ENCODE results near the gene LSM4. TPM values are rescaled to one million over a fixed set of nuclear protein-coding genes. Genes with fewer than 3 reads are reported as not detected.

LSM4 gene
- polyA plus RNA-seq, 2 donors: 96.9 to 113 TPM

DNA sequence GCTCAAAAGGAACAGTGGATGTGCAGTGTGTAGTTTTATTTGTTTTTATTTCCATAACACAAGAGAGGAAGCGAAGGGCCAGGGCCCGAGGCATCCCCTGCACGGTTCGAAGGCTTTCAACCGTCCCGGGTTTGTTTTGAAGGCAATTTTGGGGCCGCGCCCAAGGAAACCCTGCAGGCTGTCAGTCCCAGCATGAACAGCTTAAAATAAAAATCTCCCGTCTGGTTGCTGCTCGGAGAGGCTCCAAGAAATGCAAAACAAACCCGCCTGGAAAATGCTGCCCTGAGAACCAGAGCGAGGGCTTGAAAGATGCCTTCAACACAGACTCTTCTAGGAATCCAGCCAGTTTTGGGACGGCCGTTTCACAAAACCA lies 16.0 kb downstream of the LSM4 start:
- peaks cover 0 to 22% of the 10 kb centered on the region in 2 donors for H3K36me3 ChIP-seq (ENCODE audit: control insufficient read depth in 2 of 2, insufficient read depth in 2 of 2, low read length in 1 of 2)
- H3K9me3 ChIP-seq (ENCODE audit: control insufficient read depth in 2 of 2, insufficient read depth in 1 of 2, low read depth in 1 of 2, low read length in 1 of 2): no peaks in the 10 kb centered on the region
- no peak overlapping the region for H3K4me3 ChIP-seq (ENCODE audit: low read depth in 1 of 2, low read length in 2 of 2)
- H3K27ac ChIP-seq (ENCODE audit: low read depth in 2 of 2, low read length in 1 of 2): peak overlapping the region; percentile 69 to 91
- WGBS, 2 donors: 27 to 38% methylated on average over 14 of the region's 14 CpGs
- peaks cover 0 to 24% of the 10 kb centered on the region in 2 donors for H3K4me1 ChIP-seq (ENCODE audit: control insufficient read depth in 2 of 2, insufficient read depth in 2 of 2, low read length in 1 of 2)
- H3K27me3 ChIP-seq (ENCODE audit: control insufficient read depth in 1 of 2, insufficient read depth in 2 of 2, low read length in 2 of 2): no peaks in the 10 kb centered on the region

DNA sequence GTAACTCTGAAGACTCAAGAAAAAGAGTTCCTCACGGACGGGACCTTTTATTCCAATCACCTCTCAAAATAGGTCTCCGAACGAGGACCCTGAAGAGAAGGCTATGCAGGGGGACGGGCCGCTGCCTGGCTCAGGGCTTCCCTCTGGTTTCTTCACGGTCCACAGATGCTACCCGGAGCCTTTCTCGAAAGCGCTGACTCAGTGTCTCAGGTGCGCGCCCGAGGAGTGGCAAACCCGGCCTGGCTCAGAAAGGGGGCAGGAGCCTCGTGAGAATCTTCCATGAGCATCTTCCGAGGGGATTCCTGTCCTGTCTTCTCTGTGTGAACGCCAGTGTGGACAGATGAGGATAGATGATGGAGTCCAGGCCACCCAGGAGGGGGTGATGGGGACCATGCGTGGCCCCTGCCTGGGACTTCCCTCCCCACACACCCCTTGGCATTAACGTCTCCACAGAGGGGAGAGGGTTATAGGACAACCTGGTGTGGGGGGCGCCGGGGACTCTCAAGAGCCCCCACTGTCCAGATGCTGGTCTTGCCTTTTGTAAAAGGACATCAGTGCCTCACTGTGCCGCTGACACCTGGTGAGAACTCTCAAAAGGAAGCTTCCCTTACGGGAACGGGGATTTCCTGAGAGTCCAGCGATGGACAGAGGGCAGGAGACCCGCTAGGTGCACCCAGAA lies 16.5 kb downstream of the LSM4 start:
- Histone ChIP-seq H3K4me3 (ENCODE audit: low read depth in 1 of 2, low read length in 2 of 2) (no peak overlapping the region), H3K36me3 (ENCODE audit: control insufficient read depth in 2 of 2, insufficient read depth in 2 of 2, low read length in 1 of 2) (peaks cover 0 to 17% of the 10 kb centered on the region in 2 donors), H3K4me1 (ENCODE audit: control insufficient read depth in 2 of 2, insufficient read depth in 2 of 2, low read length in 1 of 2) (peaks cover 0 to 24% of the 10 kb centered on the region in 2 donors), H3K27ac (ENCODE audit: low read depth in 2 of 2, low read length in 1 of 2) (peak overlapping the region; percentile 69 to 91), H3K27me3 (ENCODE audit: control insufficient read depth in 1 of 2, insufficient read depth in 2 of 2, low read length in 2 of 2) (no peaks in the 10 kb centered on the region), H3K9me3 (ENCODE audit: control insufficient read depth in 2 of 2, insufficient read depth in 1 of 2, low read depth in 1 of 2, low read length in 1 of 2) (no peaks in the 10 kb centered on the region)
- 68 to 69% methylated on average over 26 of the region's 26 CpGs for WGBS, 2 donors

DNA sequence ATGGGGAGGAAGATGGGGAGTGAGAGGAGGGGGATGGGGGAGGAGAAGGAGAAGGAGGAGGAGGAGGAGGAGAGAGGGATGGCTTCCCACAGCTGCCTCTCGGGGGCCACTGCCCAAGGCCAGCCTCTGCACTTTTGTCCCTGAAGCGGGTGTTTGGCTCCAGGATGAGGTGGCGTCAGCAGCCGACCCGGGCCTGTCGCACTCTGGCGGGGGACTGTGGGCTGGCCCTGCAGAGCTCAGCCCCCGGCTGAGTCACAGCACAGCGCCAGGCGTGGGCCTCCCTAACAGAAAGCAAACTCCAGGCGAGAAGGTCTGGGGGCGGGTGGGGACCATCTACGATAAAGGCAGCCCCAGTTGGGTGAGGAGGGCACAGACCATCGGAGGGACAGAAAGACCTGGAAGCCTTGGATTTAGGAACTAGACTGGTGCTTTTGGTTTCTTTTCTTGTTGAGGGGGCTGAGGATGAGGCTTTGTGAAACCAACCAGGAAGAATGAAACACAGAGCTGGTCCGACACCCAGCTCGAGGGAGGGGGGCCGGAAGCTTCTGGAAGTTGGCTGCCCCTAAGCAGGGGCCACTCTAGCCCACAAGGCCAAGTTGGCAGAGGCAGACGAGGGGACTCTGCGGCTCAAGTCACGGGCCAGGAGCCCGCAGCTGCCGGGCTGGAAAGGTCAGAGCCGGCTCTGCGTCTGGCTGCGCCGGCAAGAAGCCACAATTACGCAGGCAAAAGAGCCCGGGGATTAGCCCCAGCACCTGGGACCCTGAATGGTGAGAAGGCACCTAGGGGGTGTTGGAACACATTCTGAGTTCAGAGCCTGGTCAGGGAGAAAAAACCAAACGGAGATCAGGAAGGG lies 18.2 kb downstream of the LSM4 start:
- Histone ChIP-seq H3K4me3 (ENCODE audit: low read depth in 1 of 2, low read length in 2 of 2) (peak overlapping the region in 1 of 2 donors; percentile 18), H3K4me1 (ENCODE audit: control insufficient read depth in 2 of 2, insufficient read depth in 2 of 2, low read length in 1 of 2) (peaks cover 0 to 21% of the 10 kb centered on the region in 2 donors)
- 6 to 9% methylated on average over 29 of the region's 29 CpGs for WGBS, 2 donors

DNA sequence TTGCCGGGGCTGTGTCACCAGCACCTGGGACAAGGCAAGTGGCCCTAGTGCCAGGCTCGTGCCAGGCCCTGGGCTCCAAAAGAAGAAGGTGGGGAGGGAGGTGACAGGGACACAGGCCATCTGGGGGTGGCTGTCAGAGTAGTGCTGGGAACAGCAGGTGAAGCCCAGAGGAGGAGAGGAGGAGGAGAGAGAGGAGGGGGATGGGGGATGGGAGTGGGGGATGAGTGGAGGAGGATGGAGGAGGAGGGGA lies 18.7 kb downstream of the LSM4 start:
- peak overlapping the region in 1 of 2 donors; percentile 18 for H3K4me3 ChIP-seq (ENCODE audit: low read depth in 1 of 2, low read length in 2 of 2)
- WGBS, 2 donors: 14 to 23% methylated on average over 2 of the region's 2 CpGs
- no peaks in the 10 kb centered on the region for H3K27me3 ChIP-seq (ENCODE audit: control insufficient read depth in 1 of 2, insufficient read depth in 2 of 2, low read length in 2 of 2)
- H3K27ac ChIP-seq (ENCODE audit: low read depth in 2 of 2, low read length in 1 of 2): peak overlapping the region; percentile 91 to 96
- peaks cover 0 to 21% of the 10 kb centered on the region in 2 donors for H3K4me1 ChIP-seq (ENCODE audit: control insufficient read depth in 2 of 2, insufficient read depth in 2 of 2, low read length in 1 of 2)
- no peaks in the 10 kb centered on the region for H3K9me3 ChIP-seq (ENCODE audit: control insufficient read depth in 2 of 2, insufficient read depth in 1 of 2, low read depth in 1 of 2, low read length in 1 of 2)
- peaks cover 0 to 6% of the 10 kb centered on the region in 2 donors for H3K36me3 ChIP-seq (ENCODE audit: control insufficient read depth in 2 of 2, insufficient read depth in 2 of 2, low read length in 1 of 2)

More for the DNA sequence above, 18.2 kb downstream of the LSM4 start:
- peaks cover 0 to 12% of the 10 kb centered on the region in 2 donors for H3K36me3 ChIP-seq (ENCODE audit: control insufficient read depth in 2 of 2, insufficient read depth in 2 of 2, low read length in 1 of 2)
- no peaks in the 10 kb centered on the region for H3K9me3 ChIP-seq (ENCODE audit: control insufficient read depth in 2 of 2, insufficient read depth in 1 of 2, low read depth in 1 of 2, low read length in 1 of 2)
- H3K27ac ChIP-seq (ENCODE audit: low read depth in 2 of 2, low read length in 1 of 2): peak overlapping the region; percentile 91 to 96
- H3K27me3 ChIP-seq (ENCODE audit: control insufficient read depth in 1 of 2, insufficient read depth in 2 of 2, low read length in 2 of 2): no peaks in the 10 kb centered on the region

DNA sequence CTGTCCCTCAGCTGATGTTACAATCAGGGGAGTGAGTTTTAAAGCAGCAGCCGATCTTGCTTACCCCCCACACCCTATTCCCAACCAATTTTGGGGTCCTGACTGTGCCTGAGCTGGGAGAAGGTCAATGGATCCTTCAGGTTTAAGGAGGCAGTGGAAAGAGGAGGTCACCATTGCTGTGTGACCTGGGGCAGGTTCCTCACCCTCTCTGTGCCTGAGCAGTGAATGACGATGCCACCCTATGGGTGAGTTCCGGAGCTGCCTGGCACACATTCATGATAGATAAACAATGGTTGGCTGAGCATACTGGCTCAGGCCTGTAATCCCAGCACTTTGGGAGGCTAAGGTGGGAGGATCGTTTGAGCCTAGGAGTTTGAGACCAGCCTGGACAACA lies 21.2 kb downstream of the LSM4 start:
- Histone ChIP-seq H3K9me3 (ENCODE audit: control insufficient read depth in 2 of 2, insufficient read depth in 1 of 2, low read depth in 1 of 2, low read length in 1 of 2) (no peaks in the 10 kb centered on the region), H3K27ac (ENCODE audit: low read depth in 2 of 2, low read length in 1 of 2) (peak overlapping the region in 1 of 2 donors; percentile 79), H3K36me3 (ENCODE audit: control insufficient read depth in 2 of 2, insufficient read depth in 2 of 2, low read length in 1 of 2) (peaks cover 0 to 2% of the 10 kb centered on the region in 2 donors), H3K4me1 (ENCODE audit: control insufficient read depth in 2 of 2, insufficient read depth in 2 of 2, low read length in 1 of 2) (peaks cover 0 to 14% of the 10 kb centered on the region in 2 donors), H3K4me3 (ENCODE audit: low read depth in 1 of 2, low read length in 2 of 2) (no peak overlapping the region), H3K27me3 (ENCODE audit: control insufficient read depth in 1 of 2, insufficient read depth in 2 of 2, low read length in 2 of 2) (no peaks in the 10 kb centered on the region)
- 52% methylated on average over 4 of the region's 4 CpGs for WGBS, 2 donors

DNA sequence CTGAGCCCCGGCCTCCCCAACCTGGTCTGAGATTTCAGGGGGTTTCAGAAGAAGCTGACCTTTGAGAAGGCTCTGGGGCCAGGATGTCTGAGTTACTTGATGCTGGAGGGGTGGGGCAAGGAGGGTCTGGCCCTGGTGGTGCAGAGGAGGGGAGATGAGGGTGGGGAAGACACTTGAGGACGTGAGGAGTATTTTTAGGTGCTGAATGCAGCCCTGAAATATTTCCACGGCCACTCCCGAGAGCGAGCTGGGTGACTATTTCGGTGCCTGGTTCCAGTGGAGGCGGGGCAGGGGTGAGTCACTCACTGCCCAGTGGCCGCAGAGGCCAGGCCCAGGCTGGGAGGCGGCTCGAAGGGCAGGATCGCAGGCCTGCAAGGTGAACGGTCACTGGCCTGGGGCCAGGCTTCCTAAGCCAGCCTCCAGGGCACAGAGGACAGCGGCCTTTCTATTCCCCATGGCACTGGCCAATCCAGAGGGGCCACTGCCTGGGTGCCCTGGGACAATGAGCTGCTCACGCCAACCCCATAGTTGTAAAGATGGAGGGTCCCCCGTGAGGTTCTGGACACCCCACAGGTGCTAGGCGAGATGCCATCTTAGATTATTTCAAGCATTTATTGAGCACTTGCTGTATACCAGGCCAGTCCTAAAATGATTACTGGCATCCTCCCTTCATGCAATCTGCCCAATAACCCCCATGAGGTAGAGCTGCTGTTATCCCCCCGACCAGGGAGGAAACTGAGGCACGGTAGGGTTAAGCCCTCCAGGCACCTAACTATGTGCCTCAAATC lies 21.8 kb downstream of the LSM4 start:
- Histone ChIP-seq H3K4me3 (ENCODE audit: low read depth in 1 of 2, low read length in 2 of 2) (no peak overlapping the region), H3K36me3 (ENCODE audit: control insufficient read depth in 2 of 2, insufficient read depth in 2 of 2, low read length in 1 of 2) (peaks cover 0 to 2% of the 10 kb centered on the region in 2 donors), H3K27me3 (ENCODE audit: control insufficient read depth in 1 of 2, insufficient read depth in 2 of 2, low read length in 2 of 2) (no peaks in the 10 kb centered on the region), H3K9me3 (ENCODE audit: control insufficient read depth in 2 of 2, insufficient read depth in 1 of 2, low read depth in 1 of 2, low read length in 1 of 2) (no peaks in the 10 kb centered on the region), H3K4me1 (ENCODE audit: control insufficient read depth in 2 of 2, insufficient read depth in 2 of 2, low read length in 1 of 2) (peaks cover 0 to 9% of the 10 kb centered on the region in 2 donors), H3K27ac (ENCODE audit: low read depth in 2 of 2, low read length in 1 of 2) (peak overlapping the region; percentile 27 to 79)
- WGBS, 2 donors: 36 to 40% methylated on average over 18 of the region's 18 CpGs

DNA sequence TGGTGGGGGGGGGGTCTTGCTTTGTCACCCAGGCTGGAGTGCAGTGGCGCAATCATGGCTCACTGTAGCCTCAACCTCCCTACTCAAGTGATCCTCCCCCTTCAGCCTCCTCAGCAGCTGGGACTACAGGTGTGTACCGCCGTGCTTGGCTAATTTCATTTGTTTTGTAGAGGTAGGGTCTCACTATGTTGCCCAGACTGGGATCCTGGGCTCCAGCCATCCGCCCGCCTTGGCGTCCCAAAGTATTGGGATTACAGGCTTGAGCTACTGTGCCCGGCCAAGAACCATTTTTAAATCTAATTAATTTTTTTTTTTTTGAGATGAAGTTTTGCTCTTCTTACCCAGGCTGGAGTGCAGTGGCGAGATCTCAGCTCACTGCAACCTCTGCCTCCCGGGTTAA lies 23.2 kb downstream of the LSM4 start:
- no peak overlapping the region for H3K4me3 ChIP-seq (ENCODE audit: low read depth in 1 of 2, low read length in 2 of 2)
- H3K36me3 ChIP-seq (ENCODE audit: control insufficient read depth in 2 of 2, insufficient read depth in 2 of 2, low read length in 1 of 2): no peaks in the 10 kb centered on the region
- H3K27me3 ChIP-seq (ENCODE audit: control insufficient read depth in 1 of 2, insufficient read depth in 2 of 2, low read length in 2 of 2): no peaks in the 10 kb centered on the region
- no peak overlapping the region for H3K27ac ChIP-seq (ENCODE audit: low read depth in 2 of 2, low read length in 1 of 2)
- H3K9me3 ChIP-seq (ENCODE audit: control insufficient read depth in 2 of 2, insufficient read depth in 1 of 2, low read depth in 1 of 2, low read length in 1 of 2): no peaks in the 10 kb centered on the region
- 87 to 89% methylated on average over 9 of the region's 9 CpGs for WGBS, 2 donors
- peaks cover 0 to 3% of the 10 kb centered on the region in 2 donors for H3K4me1 ChIP-seq (ENCODE audit: control insufficient read depth in 2 of 2, insufficient read depth in 2 of 2, low read length in 1 of 2)

DNA sequence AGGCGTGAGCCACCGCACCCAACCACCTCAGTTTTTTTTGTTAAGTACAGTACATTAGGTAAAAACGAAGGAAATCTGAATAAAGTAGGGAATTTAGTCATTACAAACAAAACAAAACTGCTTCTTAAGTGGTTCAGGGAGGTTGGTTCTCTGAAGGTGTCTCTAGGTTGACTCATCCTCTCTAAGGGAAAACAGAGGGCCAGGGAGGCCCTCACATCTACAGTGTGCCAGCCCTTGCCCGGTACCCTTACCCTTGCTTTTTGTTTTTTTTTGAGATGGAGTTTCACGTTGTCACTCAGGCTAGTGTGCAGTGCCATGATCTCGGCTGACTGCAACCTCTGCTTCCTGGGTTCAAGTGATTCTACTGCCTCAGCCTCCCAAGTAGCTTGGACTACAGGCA lies 24.3 kb downstream of the LSM4 start:
- Histone ChIP-seq H3K4me1 (ENCODE audit: control insufficient read depth in 2 of 2, insufficient read depth in 2 of 2, low read length in 1 of 2) (peaks cover 0 to 3% of the 10 kb centered on the region in 2 donors), H3K27ac (ENCODE audit: low read depth in 2 of 2, low read length in 1 of 2) (no peak overlapping the region), H3K27me3 (ENCODE audit: control insufficient read depth in 1 of 2, insufficient read depth in 2 of 2, low read length in 2 of 2) (no peaks in the 10 kb centered on the region), H3K36me3 (ENCODE audit: control insufficient read depth in 2 of 2, insufficient read depth in 2 of 2, low read length in 1 of 2) (no peaks in the 10 kb centered on the region), H3K9me3 (ENCODE audit: control insufficient read depth in 2 of 2, insufficient read depth in 1 of 2, low read depth in 1 of 2, low read length in 1 of 2) (no peaks in the 10 kb centered on the region), H3K4me3 (ENCODE audit: low read depth in 1 of 2, low read length in 2 of 2) (no peak overlapping the region)
- WGBS, 2 donors: 77 to 79% methylated on average over 6 of the region's 6 CpGs

DNA sequence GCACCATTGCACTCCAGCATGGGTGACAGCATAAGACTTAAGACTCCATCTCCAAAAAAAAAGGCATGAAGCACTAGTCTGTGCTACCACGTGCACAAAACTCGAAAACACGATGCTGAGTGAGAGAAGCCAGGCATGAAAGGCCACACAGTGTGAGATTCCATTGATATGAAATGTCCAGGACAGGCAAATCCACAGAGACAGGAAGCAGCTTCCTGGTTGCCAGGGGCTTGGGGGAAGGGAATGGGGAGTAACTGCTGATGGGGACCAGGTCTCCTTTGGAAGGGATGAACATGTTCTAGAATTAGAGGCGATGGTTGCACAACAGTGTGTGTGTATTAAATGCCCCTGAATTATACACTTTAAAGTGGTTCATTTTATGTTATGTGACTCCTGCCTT lies 25.6 kb downstream of the LSM4 start:
- Histone ChIP-seq H3K4me3 (ENCODE audit: low read depth in 1 of 2, low read length in 2 of 2) (no peak overlapping the region), H3K36me3 (ENCODE audit: control insufficient read depth in 2 of 2, insufficient read depth in 2 of 2, low read length in 1 of 2) (no peaks in the 10 kb centered on the region), H3K4me1 (ENCODE audit: control insufficient read depth in 2 of 2, insufficient read depth in 2 of 2, low read length in 1 of 2) (peaks cover 0 to 2% of the 10 kb centered on the region in 2 donors), H3K9me3 (ENCODE audit: control insufficient read depth in 2 of 2, insufficient read depth in 1 of 2, low read depth in 1 of 2, low read length in 1 of 2) (no peaks in the 10 kb centered on the region), H3K27ac (ENCODE audit: low read depth in 2 of 2, low read length in 1 of 2) (peak overlapping the region in 1 of 2 donors; percentile 6), H3K27me3 (ENCODE audit: control insufficient read depth in 1 of 2, insufficient read depth in 2 of 2, low read length in 2 of 2) (no peaks in the 10 kb centered on the region)
- 56 to 67% methylated on average over 4 of the region's 4 CpGs for WGBS, 2 donors

All from esophagus (tissue), 2 donors.